ENCODE data around the gene STKLD1.

DNA sequence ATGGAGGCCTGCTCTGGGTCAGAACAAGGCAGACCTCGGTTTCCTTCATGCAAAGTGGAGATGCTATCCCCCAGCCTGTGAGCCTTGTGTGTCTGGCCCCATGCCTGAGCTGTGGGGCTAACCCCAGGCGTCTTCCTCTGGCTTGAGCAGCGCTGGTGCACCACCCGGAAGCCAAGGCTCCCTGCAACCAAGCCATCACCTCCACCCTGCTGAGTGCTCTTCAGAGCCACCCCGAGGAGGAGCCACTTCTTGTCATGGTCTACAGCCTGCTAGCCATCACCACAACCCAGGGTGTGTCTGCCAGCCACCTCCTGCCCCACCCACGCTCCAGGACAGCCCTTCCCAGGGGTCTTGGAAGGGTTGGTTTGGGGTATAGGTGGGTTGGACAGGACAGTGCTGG, 25.4 kb downstream of the STKLD1 start:
- no peak for TF ChIP-seq ZNF76 (tag by site-specific recombination; IDR thresholded peaks at IDR 0.05; ENCODE audit: borderline replicate concordance, low read depth)
- TF ChIP-seq, protein P1, sequence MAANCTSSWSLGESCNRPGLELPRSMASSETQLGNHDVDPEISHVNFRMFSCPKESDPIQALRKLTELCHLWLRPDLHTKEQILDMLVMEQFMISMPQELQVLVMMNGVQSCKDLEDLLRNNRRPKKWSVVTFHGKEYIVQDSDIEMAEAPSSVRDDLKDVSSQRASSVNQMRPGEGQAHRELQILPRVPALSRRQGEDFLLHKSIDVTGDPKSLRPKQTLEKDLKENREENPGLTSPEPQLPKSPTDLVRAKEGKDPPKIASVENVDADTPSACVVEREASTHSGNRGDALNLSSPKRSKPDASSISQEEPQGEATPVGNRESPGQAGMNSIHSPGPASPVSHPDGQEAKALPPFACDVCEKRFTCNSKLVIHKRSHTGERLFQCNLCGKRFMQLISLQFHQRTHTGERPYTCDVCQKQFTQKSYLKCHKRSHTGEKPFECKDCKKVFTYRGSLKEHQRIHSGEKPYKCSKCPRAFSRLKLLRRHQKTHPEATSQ (tag by site-specific recombination; IDR thresholded peaks at IDR 0.05) = no peak
